HT-29 (cell line): Measurements from ENCODE around the gene TM9SF1. TPM values are rescaled to one million over a fixed set of nuclear protein-coding genes. Genes with fewer than 3 reads are reported as not detected.
A peak's percentile ranks its signal among the peaks of the same experiment; 100 is the strongest.

Experiments
- DNase-seq: peaks from one replicate; pipeline ENCODE4 v3.0.0-alpha.2; 2015; ENCODE audit warnings: low spot score
- total RNA-seq: library from RNA; depleted of rRNA; stranded (reverse); fragments of >200 nt; shearing (Covaris generic); gene quantifications from 2 replicates; pipeline ENCODE4 v1.2.3, GENCODE V29; 2014

Gene TM9SF1
- total RNA-seq, 1 experiment from 2014 or later, result 44.4 TPM

DNA sequence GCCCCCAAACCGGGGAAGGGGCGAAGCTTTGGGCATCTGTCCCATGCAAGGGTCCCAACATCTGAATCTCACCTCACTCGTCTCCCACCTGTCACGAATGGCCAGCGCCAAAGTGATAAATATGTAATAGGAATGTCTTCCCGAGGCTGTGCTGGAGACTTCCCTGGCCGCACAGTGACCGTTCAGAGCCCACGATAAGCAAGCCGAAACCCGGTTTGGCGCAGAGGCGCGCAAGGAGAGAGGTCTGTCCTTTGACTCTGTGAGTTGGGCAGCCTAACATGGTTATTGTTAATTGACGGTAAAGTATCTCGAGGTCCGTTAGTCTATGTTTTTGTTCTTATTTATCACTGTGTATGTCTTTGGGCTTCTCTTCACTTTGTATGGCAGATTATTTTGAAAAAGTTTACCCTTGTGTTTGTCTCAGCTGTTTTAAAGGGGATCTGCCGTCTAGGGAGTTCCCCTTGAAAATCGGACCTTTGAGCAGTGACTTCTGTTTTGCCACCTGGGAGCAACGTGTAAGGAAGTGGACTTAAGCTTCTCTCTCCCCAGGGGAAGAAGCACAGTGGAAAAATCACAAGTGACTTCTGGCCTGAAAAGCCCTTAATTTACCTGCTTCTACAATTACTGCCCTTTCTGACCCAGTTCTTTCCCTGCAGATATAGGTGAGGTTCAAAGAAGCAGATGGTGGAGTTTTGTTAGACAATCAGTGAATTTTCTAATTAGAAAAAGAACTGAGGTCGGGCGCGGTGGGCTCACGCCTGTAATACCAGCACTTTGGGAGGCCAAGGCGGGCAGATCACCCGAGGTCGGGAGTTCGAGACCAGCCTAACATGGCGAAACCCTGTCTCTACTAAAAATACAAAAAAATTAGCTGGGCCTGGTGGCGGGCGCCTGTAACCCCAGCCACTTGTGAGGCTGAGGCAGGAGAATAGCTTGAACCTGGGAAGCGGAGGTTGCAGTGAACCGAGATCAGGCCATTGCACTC, 1.1 kb upstream of the TM9SF1 start:
- peak; percentile 20 for DNase-seq

- DNase-seq, result no peak
These were observed 412 bp downstream of the TM9SF1 start for GRCh38 chr14:24194873-24195185.

DNA sequence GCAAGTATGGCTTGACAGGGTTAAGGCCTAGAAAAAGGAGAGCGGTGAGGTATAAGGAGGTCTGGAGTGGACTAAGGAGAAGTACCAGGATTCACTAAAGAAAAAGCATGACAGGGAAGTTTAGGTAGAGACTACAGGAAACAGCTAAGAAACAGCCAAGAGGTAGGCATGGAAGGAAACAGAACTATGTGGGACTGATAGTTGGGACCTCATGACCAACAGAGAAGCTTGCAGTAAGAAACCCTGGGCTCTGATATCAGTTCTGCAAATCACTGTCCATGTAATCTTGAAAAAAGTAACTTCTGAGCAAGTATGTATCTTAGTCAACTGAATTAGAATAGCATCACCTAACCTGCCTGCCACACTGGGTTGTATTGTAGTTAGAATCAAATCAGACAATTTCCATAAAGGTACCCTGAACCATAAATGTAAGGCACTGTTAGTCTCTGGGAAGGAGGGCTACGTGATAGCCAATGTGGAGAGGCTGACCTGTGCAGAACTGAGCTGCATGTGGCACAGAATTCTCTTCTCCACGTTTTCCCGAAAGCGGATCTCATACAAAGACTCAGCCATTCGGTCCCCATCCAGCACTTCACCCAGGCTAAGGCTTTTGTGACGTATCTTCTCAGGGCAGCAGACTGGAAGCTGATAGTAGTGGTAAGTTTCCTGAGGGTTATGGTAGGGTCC, 912 bp downstream of the TM9SF1 start:
- no peak for DNase-seq

DNA sequence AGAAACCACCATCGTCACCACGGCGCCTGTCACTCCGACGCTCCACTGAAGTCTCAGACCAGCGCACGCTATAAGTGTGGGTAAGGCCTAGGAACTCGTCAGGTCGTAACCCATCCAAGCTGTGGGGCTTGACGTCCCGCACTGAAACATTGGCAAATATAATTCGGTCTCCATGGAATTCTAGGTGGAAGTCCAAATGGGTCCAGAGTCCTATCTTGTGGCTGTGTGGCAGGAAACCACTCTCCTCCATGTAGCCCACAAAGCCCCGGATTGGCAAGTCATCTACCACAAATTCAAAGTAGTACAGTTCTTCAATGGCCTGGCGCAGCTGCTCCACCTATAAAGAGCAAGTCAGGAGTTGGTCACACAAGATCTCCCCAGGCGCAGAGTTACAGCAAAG, 2.3 kb downstream of the TM9SF1 start:
- DNase-seq, result no peak

GRCh38 chr14:24190416-24190815, 4.8 kb downstream of the TM9SF1 start:
- DNase-seq, result no peak

DNA sequence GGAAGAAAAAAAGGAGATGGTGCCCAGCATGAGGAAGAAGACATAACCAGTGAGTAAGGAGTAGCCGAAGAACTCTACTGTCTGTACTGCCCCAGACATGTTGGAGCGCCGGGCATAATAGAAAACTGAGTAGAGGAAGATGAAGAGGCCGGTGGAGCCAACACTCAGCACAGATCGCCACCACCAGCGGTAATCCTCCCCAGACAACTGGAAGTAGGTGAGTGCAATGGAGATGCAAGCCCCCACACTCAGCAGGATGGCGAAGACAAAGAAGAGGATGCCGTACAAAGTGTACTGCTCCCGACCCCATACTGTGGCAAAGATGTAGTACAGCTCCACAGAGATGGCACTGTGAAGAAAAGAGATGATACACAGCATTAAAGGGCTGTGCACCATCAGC, 5.8 kb downstream of the TM9SF1 start:
- DNase-seq, result no peak

DNA sequence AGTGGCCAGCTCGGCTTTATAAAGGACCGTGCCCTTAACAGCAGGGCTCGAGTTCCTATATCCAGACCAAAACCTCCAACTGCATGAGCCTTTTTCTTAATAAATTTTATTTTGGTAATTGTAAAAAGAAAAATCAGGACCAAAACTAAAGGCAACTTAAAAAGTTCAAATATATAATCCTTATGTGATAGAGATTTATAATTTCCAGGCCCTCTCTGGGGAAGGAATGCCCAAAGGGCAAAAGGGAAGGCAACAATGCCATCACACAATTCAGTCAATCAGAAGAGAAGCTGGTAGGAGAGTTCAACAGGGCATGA, 6.2 kb downstream of the TM9SF1 start:
- DNase-seq, result no peak

DNA sequence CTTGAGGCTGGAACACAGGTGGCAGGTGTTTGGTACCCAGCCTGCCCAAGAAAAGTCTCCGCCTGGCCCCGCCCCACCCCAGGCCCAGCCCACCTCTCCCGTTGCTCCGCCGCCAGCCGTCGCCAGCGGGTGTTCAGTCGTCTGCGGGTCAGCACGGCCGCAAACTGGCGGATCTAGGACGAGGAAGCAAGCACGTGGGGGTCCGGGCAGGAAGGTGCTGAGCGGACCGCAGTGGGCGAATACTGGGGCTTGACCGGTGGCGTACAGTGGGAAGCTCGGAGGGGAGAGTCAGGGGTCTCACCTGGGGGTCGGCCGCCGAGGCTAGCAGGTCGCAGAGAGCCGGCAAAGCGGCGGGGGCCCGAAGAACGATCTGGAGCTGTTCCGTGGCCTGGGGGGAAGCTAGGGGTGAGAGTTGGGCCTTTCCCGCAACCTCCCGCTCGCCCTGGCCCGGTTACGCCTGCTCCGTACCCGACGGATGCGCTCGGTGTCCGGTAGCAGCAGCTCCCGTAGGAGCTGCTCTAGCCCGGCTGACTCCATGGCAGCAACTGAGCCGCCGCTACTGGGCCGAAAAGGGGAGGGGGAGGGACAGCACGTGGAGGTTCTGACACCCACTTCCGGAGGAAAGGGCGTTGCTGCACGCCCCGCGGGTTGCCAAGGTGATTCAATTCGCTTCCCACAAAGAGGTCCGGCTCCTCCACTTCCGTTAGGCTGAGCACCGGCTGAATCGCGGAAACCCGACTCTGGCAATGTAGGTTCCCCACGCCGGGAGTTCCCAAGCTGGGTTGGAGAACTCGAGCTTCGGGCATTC, 6.8 kb downstream of the TM9SF1 start, which contains the start of gene IPO4:
Gene IPO4 (minus strand): TSS at position 566 of the 808 bp plus-strand sequence. CDS start 29 bp downstream, at position 537.
- peak; percentile 91 for DNase-seq

- DNase-seq, result no peak
These were observed 7.7 kb downstream of the TM9SF1 start for GRCh38 chr14:24187539-24187915.

GRCh38 chr14:24186831-24187538, 8.3 kb downstream of the TM9SF1 start:
- no peak for DNase-seq

GRCh38 chr14:24185741-24186140, 9.5 kb downstream of the TM9SF1 start:
- DNase-seq, result no peak

- no peak for DNase-seq
These were observed 10.2 kb downstream of the TM9SF1 start for GRCh38 chr14:24185026-24185425.

DNA sequence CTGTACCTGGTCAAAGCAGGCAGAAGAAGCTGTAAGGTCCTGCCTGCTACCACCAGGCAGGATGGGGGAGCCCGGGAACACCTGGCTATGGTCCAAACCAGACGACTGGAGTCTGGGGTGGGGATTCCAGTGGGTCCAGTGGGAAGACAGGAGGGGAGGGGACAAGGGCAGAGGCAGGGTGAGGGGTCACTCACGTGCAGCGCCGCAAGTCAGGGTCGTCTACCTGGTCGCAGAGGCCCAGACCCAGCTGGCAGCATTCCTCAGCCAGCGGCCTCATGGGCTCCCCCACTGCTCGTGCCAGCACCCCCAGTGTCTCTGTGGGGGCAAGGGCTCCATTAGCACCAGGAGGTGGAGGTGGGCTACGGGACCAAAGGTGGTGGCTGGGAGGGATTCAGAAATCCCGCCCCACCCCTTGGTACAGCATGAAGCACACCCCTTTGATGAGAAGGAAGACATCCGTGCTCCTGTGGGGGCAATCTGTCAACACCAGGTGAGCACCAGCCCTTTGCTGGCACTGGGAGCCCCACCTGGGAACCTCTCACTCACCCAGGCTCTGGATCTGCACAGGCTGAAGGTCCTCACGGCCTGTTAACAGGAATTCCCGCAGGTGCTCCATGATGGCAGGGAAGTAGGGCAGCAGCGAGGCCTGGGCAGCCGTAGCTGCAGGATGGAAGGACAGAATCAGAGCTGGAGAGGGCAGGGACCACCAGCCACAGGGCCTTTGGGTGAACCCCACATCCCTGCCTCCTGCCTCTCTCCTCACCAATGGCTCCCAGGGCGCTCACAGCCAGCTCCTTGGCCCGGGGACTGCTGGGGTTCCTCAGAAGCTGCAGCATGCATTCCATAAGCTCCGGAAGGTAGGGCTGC, 10.9 kb downstream of the TM9SF1 start:
- DNase-seq, result no peak

GRCh38 chr14:24183014-24183481, 12.2 kb downstream of the TM9SF1 start:
- no peak for DNase-seq

- DNase-seq, result no peak
These were observed 12.9 kb downstream of the TM9SF1 start for GRCh38 chr14:24182110-24182882.

- DNase-seq, result no peak
These were observed 13.7 kb downstream of the TM9SF1 start for GRCh38 chr14:24181371-24182077.

GRCh38 chr14:24179961-24180796, 15.1 kb downstream of the TM9SF1 start:
- DNase-seq, result no peak
